Stimulated activated CD4-positive, alpha-beta T cell treated with anti-CD3 and anti-CD28 coated beads, Interleukin-15, amount 100 ng/mL, for 48 hours (primary cell): ENCODE results near the gene CFAP58.

Source experiments
- DNase-seq, 2 donors: peaks; one replicate each; pipeline ENCODE4 v3.0.0-alpha.2; 2020; ENCODE audit warnings: low read depth in 2 of 2

The CFAP58 gene

DNA sequence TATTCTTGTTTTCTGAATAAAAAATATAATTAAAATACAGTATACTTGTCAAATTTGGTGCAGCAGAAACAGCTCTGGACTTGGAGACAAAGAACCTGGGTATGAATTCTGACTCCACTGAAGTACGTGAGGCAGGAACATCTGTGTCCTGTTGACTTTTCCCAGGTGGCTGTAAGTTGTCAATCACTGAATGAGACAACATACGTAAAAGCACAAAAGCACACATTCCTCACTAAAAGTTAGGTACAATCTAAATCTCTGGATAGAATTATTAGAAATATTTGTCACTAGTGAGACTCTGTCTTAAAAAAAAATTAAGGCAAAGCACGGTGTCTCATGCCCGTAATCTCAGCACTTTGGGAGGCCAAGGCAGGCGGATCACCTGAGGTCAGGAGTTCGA, 18.1 kb downstream of the CFAP58 start:
- no peak for DNase-seq

DNA sequence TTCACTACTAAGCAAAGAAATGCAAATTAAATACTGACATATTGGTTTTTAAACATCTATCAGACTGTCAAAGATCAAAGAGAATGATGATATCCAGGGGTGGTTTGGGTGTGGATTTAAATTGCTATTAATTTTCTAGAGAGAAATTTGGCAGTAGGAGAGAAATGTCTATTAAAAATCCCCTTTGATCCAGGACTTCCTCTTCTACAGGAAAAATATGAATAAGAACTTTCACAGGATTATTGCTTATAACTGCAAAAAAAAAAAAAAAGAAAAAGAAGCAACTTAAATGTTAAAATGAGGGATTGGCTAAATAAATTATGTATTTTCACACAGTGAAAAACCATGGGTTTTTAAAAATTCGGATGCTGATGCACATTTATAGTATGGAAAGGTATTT, 21.0 kb downstream of the CFAP58 start:
- no peak for DNase-seq

DNA sequence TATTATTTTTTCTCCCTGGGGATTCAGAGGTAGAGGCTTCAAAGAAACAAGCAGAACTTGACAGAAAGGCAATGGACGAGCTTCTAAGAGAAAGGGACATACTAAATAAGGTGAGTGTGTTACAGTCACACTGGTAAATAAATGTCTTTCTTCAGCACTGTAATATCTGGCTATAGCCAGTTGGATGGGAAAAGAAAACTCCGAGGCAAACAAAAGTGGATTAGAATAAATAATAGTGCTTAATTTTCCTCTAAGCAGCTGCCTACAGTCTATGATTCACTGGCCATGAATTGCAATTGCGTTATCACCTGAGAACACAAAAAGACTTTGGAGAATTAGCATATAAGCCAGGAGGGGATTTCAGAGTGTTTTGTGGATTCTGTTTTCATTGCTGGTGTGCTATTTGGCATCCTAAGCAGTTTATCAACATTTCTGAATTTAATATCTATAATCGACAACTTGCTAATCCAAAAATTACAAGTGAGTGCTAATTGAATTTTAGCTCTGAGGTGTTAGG, 23.2 kb downstream of the CFAP58 start:
- no peak for DNase-seq

DNA sequence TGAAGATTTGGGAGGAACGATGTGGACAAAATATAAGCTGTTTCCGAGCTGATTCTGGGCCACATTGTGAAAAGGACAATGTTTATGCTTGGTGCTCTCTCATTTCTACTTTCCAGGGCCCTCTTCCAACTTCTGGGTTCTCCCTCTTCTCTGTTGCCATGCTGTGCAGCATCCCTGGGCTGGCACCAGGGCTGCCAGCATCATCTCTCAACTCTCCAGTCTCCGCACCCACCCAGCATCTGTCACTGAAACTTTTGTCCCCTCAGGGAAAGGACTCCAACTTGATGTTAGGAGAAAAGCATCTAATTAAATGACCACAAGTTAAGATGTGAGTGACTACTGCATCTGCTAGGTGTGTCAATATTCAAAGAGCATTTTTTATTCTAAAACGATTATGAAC, 26.7 kb downstream of the CFAP58 start:
- DNase-seq = no peak

GRCh38 chr10:104387130-104387888, 33.7 kb downstream of the CFAP58 start:
- DNase-seq = no peak

DNA sequence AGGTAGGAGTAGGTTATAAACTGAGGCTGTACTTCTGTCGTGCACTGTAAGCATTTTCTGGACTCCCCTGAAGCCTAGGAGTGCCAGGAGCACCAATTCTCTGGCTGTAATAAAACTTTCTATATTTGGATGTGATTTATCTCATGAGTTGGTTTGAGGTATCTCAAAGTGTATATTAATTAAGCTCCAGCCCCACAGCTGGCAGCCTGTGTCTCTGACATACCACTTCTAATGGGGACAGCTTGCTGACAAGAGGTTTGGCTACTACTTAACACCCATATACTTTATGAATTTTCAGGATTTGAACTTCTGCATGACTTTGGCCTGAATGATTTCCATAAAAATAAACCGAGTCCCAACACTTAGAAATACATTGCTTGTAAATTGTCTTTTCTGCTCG, 35.2 kb downstream of the CFAP58 start:
- DNase-seq = no peak

- no peak for DNase-seq
Measured at GRCh38 chr10:104391150-104391968, 37.7 kb downstream of the CFAP58 start.

DNA sequence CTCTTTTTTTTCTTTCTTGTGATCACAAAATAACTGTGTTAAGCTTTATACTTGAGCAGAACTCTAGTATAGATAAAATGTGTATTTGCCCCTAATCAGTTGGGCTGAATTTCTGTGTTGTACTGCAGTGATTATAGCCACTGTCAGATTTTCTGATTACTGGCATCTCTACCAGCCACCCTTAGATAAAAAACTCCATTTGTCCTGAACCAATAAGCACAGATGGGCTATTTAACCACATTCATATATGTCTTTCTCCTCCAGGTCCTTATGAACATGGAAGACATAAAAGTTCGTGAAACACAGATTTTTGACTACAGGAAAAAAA, 38.3 kb downstream of the CFAP58 start:
- no peak for DNase-seq

GRCh38 chr10:104393387-104393786, 39.8 kb downstream of the CFAP58 start:
- DNase-seq = no peak

DNA sequence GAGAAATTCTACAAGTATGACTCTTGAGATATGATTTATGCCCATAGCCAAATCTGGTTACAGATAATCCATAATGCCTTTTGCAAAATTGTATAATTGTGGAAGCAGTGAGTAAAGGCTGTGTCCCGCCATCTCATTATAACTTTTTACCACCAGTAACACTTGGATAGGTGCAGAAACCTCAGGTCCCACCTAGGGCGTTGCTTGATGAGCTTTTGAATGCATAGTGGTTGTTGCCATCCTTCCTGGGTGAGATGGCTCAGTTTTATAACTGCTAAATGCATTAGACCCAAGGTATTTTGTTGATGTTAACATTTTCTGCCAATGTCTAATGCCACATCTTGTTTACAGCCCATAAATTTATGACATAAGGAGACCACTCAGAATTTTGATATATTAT, 42.9 kb downstream of the CFAP58 start:
- DNase-seq = no peak

GRCh38 chr10:104403636-104404035, 50.0 kb downstream of the CFAP58 start:
- DNase-seq = no peak

GRCh38 chr10:104406715-104407650, 53.4 kb downstream of the CFAP58 start:
- no peak for DNase-seq

DNA sequence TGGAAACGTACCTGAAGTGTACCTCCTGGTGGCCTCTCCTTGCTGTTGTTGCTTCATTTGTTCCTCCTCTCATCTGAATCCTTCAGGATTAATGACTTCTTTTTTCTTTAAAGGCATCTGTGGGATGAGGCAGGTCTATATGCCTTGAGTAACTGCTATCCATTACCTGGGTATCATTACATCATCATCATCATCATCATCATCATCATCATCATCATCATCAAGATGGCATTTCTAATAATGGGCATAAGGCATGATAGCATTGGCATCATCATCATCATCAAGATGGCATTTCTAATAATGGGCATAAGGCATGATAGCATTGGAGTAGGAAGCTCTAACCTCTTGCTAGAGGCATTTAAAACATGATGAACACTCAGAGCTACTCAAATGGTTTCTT, 59.9 kb downstream of the CFAP58 start:
- no peak for DNase-seq

DNA sequence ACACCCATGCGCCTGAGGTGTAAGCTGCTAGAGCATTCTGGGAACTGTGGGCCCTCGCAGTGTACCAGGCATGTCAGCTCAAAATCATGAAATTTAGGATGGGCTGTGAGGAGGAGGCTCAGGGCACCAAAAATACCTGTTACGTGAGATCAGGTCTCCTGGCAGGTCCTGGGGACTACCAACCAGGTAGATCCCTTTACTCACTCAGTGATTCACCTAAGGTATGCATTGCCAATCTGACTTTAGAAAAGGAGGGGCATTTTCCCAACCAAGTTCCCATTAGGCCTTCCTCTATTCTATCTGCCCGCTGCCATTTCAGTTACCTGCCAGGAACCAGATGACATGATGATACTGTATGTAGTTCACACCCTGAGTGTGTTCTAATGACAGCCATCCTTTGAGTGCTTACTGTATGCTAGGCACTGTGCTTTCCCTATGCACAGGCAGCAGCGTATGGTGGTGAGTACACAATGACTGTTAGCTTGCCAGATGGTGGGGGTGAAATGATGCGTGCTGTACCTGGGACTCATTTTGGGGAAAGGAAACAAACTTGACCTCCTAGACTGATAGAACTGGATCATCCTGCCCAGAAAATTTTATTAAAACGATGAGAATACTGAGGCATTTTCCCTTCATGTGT, 62.0 kb downstream of the CFAP58 start:
- DNase-seq = no peak

DNA sequence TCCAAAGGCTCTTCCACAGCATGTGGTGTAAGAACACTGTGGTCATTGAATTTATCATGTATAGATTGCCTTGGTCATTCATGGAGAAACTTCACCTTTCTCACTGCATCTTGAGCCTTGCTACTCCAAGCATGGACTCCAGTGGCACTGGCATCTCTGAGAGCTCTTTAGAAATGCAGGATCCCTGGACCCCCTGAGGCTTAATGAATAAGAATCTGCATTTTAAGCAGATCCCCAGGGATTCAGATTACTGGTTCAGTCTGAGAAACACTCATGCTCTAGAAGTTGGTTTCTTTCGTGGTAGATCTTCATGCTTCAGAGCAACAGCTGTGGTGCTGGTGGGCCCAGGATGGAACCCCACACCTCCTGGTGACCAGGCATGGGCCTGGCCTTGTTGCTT, 63.2 kb downstream of the CFAP58 start:
- DNase-seq = no peak

DNA sequence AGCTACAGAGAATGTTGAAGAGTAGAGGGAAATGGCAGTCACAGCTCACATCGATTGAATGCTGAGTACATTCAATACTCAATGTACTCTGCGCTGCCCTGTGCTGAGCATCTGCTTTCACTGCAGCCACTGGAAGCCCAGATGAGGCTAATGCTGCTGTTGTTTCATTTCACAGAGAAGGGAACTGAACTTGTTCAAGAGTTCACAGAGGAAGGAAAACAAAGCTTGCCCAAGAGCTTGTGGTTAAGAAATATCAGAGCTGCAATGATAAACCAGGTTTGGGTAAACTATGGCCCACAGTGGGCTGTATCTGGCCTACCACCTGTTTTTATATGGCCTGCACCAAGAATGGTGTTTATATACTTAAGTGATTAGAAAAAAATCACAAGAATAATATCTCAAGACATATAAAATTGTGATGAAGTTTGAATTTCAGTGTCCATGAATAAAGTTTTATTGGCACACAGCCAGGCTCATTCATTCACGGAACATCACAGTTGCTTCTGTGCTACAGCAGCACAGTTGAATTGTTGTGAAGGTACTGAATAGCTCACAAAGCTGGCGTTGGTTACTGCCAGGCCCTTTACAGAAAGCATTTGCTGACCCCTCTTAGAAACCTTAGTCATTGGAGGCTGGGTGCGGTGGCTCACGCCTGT, 64.1 kb downstream of the CFAP58 start:
- no peak for DNase-seq

GRCh38 chr10:104424719-104425118, 71.1 kb downstream of the CFAP58 start:
- DNase-seq = no peak

DNA sequence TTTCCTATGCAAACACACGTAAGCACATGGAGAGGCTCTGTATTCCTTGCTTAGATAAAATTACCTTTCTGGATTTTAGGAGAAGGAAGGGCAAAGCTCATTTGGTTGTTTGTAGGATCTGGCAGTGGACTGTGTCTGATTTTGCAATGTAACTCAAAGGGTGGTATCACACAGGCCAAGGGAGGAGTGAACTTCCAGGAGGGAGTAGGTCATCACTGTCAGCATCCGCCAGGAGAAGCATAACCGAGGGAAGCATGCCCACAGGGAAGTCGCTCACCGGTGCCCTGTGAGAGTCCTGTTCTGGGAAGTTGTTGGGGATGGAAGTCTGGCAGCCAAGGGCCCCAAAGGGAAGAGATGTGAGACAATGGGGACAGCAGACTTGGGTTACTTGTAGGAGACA, 74.4 kb downstream of the CFAP58 start:
- DNase-seq = no peak

DNA sequence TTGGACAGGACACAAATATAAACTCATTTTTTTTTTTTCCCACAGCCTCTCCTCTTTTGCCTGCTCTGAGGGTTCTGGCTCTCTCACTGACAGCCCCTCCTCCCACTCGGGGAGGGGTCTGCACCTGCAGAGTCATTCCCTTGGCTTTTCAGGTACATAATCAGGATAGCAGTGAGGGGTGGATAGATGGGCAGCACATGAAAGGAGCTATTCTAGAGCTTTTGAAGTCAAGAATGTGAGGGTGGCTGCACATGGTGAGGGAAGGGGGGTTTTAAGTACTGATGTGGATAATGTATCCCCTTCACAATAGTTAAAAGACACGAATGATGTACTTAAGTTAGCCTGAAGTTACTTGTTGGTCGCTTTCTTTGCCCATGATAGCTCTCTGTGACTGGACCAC, 76.2 kb downstream of the CFAP58 start:
- no peak for DNase-seq

- no peak for DNase-seq
Measured at GRCh38 chr10:104430360-104430759, 76.7 kb downstream of the CFAP58 start.

- DNase-seq = no peak
Measured at GRCh38 chr10:104433669-104434068, 80.0 kb downstream of the CFAP58 start.
